ENCODE measurements around the gene SERPINF2.

SERPINF2 gene

DNA sequence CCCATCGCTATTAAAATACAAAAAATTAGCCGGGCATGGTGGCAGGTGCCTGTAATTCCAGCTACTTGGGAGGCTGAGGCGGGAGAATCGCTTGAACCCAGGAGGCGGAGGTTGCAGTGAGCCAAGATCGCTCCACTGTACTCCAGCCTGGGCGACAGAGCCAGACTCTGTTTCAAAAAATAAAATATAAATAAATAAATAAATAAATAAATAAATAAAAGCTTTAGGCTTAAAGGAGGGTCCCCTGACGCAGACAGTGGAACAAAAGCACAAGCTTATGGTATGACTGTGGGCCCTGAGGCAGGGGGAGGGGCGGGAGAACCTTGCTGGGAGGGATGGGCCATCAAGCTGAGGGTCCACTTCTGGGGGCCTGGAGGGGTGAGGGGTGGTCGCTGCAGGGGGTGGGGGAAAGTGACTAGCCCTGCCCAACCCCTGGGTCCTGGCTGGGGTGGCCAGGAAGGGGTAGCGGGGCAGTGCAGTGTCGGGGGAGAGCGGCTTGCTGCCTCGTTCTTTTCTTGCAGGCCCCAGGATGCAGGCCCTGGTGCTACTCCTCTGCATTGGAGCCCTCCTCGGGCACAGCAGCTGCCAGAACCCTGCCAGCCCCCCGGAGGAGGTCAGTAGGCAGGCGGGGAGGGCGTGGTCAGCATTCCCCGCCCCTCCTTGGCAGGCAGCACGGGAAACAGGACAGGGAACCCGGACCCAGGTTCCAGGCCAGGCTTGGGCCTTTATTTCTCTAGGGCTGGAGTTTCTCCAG, 23.9 kb downstream of the SERPINF2 start (continued):
- TF ChIP-seq ZNF677 (tag by site-specific recombination; IDR thresholded peaks at IDR 0.05) (no peak), ZNF184 (tag by site-specific recombination; IDR thresholded peaks at IDR 0.05) (no peak), ZBTB21 (tag by site-specific recombination; IDR thresholded peaks at IDR 0.05) (no peak), KLF9 (tag by site-specific recombination; IDR thresholded peaks at IDR 0.05; ENCODE audit: low read depth) (no peak), ZNF10 (tag by site-specific recombination; IDR thresholded peaks at IDR 0.05) (no peak), ZNF112 (tag by site-specific recombination; IDR thresholded peaks at IDR 0.05) (no peak), ZNF202 (tag by site-specific recombination; IDR thresholded peaks at IDR 0.05; ENCODE audit: borderline replicate concordance) (no peak; the same call in 1 of the 2 replicates), ZNF248 (tag by site-specific recombination; IDR thresholded peaks at IDR 0.05) (no peak), GFI1B (tag by site-specific recombination; IDR thresholded peaks at IDR 0.05) (no peak), ZNF561 (tag by site-specific recombination; IDR thresholded peaks at IDR 0.05; ENCODE audit: borderline replicate concordance) (no peak), ZNF114 (tag by site-specific recombination; IDR thresholded peaks at IDR 0.05) (no peak), GLIS2 (tag by site-specific recombination; IDR thresholded peaks at IDR 0.05) (peak; percentile 37; the same call in 1 of the 2 replicates), MZF1 (tag by site-specific recombination; IDR thresholded peaks at IDR 0.05; ENCODE audit: borderline replicate concordance) (no peak), ZNF391 (tag by site-specific recombination; IDR thresholded peaks at IDR 0.05; ENCODE audit: borderline replicate concordance, low read depth) (no peak)
- TF ChIP-seq, protein P1, sequence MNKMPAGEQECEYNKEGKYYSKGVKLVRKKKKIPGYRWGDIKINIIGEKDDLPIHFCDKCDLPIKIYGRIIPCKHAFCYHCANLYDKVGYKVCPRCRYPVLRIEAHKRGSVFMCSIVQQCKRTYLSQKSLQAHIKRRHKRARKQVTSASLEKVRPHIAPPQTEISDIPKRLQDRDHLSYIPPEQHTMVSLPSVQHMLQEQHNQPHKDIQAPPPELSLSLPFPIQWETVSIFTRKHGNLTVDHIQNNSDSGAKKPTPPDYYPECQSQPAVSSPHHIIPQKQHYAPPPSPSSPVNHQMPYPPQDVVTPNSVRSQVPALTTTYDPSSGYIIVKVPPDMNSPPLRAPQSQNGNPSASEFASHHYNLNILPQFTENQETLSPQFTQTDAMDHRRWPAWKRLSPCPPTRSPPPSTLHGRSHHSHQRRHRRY (tag by site-specific recombination; IDR thresholded peaks at IDR 0.05), result no peak
- TF ChIP-seq, protein P2, sequence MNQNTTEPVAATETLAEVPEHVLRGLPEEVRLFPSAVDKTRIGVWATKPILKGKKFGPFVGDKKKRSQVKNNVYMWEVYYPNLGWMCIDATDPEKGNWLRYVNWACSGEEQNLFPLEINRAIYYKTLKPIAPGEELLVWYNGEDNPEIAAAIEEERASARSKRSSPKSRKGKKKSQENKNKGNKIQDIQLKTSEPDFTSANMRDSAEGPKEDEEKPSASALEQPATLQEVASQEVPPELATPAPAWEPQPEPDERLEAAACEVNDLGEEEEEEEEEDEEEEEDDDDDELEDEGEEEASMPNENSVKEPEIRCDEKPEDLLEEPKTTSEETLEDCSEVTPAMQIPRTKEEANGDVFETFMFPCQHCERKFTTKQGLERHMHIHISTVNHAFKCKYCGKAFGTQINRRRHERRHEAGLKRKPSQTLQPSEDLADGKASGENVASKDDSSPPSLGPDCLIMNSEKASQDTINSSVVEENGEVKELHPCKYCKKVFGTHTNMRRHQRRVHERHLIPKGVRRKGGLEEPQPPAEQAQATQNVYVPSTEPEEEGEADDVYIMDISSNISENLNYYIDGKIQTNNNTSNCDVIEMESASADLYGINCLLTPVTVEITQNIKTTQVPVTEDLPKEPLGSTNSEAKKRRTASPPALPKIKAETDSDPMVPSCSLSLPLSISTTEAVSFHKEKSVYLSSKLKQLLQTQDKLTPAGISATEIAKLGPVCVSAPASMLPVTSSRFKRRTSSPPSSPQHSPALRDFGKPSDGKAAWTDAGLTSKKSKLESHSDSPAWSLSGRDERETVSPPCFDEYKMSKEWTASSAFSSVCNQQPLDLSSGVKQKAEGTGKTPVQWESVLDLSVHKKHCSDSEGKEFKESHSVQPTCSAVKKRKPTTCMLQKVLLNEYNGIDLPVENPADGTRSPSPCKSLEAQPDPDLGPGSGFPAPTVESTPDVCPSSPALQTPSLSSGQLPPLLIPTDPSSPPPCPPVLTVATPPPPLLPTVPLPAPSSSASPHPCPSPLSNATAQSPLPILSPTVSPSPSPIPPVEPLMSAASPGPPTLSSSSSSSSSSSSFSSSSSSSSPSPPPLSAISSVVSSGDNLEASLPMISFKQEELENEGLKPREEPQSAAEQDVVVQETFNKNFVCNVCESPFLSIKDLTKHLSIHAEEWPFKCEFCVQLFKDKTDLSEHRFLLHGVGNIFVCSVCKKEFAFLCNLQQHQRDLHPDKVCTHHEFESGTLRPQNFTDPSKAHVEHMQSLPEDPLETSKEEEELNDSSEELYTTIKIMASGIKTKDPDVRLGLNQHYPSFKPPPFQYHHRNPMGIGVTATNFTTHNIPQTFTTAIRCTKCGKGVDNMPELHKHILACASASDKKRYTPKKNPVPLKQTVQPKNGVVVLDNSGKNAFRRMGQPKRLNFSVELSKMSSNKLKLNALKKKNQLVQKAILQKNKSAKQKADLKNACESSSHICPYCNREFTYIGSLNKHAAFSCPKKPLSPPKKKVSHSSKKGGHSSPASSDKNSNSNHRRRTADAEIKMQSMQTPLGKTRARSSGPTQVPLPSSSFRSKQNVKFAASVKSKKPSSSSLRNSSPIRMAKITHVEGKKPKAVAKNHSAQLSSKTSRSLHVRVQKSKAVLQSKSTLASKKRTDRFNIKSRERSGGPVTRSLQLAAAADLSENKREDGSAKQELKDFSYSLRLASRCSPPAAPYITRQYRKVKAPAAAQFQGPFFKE (tag by site-specific recombination; IDR thresholded peaks at IDR 0.05; ENCODE audit: borderline replicate concordance), result no peak
- TF ChIP-seq, protein P3, sequence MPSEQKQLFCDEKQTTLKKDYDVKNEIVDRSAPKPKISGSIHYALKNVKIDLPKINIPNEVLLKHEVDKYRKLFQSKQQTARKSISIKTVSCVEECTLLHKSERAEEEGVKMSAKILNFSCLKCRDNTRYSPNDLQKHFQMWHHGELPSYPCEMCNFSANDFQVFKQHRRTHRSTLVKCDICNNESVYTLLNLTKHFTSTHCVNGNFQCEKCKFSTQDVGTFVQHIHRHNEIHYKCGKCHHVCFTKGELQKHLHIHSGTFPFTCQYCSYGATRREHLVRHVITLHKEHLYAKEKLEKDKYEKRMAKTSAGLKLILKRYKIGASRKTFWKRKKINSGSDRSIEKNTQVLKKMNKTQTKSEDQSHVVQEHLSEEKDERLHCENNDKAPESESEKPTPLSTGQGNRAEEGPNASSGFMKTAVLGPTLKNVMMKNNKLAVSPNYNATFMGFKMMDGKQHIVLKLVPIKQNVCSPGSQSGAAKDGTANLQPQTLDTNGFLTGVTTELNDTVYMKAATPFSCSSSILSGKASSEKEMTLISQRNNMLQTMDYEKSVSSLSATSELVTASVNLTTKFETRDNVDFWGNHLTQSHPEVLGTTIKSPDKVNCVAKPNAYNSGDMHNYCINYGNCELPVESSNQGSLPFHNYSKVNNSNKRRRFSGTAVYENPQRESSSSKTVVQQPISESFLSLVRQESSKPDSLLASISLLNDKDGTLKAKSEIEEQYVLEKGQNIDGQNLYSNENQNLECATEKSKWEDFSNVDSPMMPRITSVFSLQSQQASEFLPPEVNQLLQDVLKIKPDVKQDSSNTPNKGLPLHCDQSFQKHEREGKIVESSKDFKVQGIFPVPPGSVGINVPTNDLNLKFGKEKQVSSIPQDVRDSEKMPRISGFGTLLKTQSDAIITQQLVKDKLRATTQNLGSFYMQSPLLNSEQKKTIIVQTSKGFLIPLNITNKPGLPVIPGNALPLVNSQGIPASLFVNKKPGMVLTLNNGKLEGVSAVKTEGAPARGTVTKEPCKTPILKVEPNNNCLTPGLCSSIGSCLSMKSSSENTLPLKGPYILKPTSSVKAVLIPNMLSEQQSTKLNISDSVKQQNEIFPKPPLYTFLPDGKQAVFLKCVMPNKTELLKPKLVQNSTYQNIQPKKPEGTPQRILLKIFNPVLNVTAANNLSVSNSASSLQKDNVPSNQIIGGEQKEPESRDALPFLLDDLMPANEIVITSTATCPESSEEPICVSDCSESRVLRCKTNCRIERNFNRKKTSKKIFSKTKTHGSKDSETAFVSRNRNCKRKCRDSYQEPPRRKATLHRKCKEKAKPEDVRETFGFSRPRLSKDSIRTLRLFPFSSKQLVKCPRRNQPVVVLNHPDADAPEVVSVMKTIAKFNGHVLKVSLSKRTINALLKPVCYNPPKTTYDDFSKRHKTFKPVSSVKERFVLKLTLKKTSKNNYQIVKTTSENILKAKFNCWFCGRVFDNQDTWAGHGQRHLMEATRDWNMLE (tag by site-specific recombination; conservative IDR thresholded peaks at IDR 0.05; ENCODE audit: low read depth), result peak; percentile 75; the same call in 1 of the 2 replicates
- TF ChIP-seq, protein P4, sequence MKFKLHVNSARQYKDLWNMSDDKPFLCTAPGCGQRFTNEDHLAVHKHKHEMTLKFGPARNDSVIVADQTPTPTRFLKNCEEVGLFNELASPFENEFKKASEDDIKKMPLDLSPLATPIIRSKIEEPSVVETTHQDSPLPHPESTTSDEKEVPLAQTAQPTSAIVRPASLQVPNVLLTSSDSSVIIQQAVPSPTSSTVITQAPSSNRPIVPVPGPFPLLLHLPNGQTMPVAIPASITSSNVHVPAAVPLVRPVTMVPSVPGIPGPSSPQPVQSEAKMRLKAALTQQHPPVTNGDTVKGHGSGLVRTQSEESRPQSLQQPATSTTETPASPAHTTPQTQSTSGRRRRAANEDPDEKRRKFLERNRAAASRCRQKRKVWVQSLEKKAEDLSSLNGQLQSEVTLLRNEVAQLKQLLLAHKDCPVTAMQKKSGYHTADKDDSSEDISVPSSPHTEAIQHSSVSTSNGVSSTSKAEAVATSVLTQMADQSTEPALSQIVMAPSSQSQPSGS (tag by site-specific recombination; IDR thresholded peaks at IDR 0.05; ENCODE audit: low read depth), result no peak
- TF ChIP-seq, protein P5, sequence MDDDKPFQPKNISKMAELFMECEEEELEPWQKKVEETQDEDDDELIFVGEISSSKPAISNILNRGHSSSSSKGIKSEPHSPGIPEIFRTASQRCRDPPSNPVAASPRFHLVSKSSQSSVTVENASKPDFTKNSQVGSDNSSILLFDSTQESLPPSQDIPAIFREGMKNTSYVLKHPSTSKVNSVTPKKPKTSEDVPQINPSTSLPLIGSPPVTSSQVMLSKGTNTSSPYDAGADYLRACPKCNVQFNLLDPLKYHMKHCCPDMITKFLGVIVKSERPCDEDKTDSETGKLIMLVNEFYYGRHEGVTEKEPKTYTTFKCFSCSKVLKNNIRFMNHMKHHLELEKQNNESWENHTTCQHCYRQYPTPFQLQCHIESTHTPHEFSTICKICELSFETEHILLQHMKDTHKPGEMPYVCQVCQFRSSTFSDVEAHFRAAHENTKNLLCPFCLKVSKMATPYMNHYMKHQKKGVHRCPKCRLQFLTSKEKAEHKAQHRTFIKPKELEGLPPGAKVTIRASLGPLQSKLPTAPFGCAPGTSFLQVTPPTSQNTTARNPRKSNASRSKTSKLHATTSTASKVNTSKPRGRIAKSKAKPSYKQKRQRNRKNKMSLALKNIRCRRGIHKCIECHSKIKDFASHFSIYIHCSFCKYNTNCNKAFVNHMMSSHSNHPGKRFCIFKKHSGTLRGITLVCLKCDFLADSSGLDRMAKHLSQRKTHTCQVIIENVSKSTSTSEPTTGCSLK (tag by site-specific recombination; IDR thresholded peaks at IDR 0.05), result no peak
- TF ChIP-seq, protein P6, sequence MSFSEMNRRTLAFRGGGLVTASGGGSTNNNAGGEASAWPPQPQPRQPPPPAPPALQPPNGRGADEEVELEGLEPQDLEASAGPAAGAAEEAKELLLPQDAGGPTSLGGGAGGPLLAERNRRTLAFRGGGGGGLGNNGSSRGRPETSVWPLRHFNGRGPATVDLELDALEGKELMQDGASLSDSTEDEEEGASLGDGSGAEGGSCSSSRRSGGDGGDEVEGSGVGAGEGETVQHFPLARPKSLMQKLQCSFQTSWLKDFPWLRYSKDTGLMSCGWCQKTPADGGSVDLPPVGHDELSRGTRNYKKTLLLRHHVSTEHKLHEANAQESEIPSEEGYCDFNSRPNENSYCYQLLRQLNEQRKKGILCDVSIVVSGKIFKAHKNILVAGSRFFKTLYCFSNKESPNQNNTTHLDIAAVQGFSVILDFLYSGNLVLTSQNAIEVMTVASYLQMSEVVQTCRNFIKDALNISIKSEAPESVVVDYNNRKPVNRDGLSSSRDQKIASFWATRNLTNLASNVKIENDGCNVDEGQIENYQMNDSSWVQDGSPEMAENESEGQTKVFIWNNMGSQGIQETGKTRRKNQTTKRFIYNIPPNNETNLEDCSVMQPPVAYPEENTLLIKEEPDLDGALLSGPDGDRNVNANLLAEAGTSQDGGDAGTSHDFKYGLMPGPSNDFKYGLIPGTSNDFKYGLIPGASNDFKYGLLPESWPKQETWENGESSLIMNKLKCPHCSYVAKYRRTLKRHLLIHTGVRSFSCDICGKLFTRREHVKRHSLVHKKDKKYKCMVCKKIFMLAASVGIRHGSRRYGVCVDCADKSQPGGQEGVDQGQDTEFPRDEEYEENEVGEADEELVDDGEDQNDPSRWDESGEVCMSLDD (tag by site-specific recombination; IDR thresholded peaks at IDR 0.05), result no peak
